IPS-18c (cell line): Measurements from ENCODE around the gene MYO7A.

Experiments
- H3K4me3 ChIP-seq: 2 replicates; pipeline ENCODE4 v1.7.0; 2013; ENCODE audit warnings: low read depth, mild to moderate bottlenecking, low read length, moderate library complexity; ENCODE audit not compliant: insufficient read depth
- H3K9me3 ChIP-seq: one replicate; pipeline ENCODE4 v1.6.1; 2013; ENCODE audit warnings: mild to moderate bottlenecking, low read length, moderate library complexity; ENCODE audit not compliant: control insufficient read depth, insufficient read depth

MYO7A gene

GRCh38 chr11:77104727-77105126 is 23.3 kb upstream of the MYO7A start:
- Histone ChIP-seq H3K9me3 (no peaks in the 10 kb centered on the region), H3K4me3 (no peak overlapping the region)

GRCh38 chr11:77106321-77106720 is 21.7 kb upstream of the MYO7A start:
- Histone ChIP-seq H3K9me3 (no peaks in the 10 kb centered on the region), H3K4me3 (no peak overlapping the region)

- Histone ChIP-seq H3K4me3 (no peak overlapping the region), H3K9me3 (no peaks in the 10 kb centered on the region)
Observed at GRCh38 chr11:77106759-77107158, 21.3 kb upstream of the MYO7A start.

- no peaks in the 10 kb centered on the region for H3K9me3 ChIP-seq
Observed at GRCh38 chr11:77107950-77108349, 20.1 kb upstream of the MYO7A start.

GRCh38 chr11:77108436-77108835 is 19.6 kb upstream of the MYO7A start:
- Histone ChIP-seq H3K4me3 (no peak overlapping the region), H3K9me3 (no peaks in the 10 kb centered on the region)

More at GRCh38 chr11:77107950-77108349, 20.1 kb upstream of the MYO7A start:
- H3K4me3 ChIP-seq = no peak overlapping the region

- Histone ChIP-seq H3K9me3 (no peaks in the 10 kb centered on the region), H3K4me3 (no peak overlapping the region)
Observed at GRCh38 chr11:77109236-77110019, 18.6 kb upstream of the MYO7A start.

- H3K9me3 ChIP-seq = no peaks in the 10 kb centered on the region
- no peak overlapping the region for H3K4me3 ChIP-seq
Observed at GRCh38 chr11:77110836-77111235, 17.2 kb upstream of the MYO7A start.

- Histone ChIP-seq H3K9me3 (no peaks in the 10 kb centered on the region), H3K4me3 (no peak overlapping the region)
Observed at GRCh38 chr11:77111277-77111676, 16.8 kb upstream of the MYO7A start.

GRCh38 chr11:77111946-77112345 is 16.1 kb upstream of the MYO7A start:
- H3K9me3 ChIP-seq = no peaks in the 10 kb centered on the region
- H3K4me3 ChIP-seq = no peak overlapping the region

- no peaks in the 10 kb centered on the region for H3K9me3 ChIP-seq
- no peak overlapping the region; the same call in 1 of the 2 replicates for H3K4me3 ChIP-seq
Observed at GRCh38 chr11:77112641-77113381, 15.2 kb upstream of the MYO7A start.

- no peaks in the 10 kb centered on the region for H3K9me3 ChIP-seq
- H3K4me3 ChIP-seq = no peak overlapping the region
Observed at GRCh38 chr11:77113382-77114088, 14.5 kb upstream of the MYO7A start.

- H3K9me3 ChIP-seq = no peaks in the 10 kb centered on the region
- H3K4me3 ChIP-seq = no peak overlapping the region
Observed at GRCh38 chr11:77114089-77114463, 14.0 kb upstream of the MYO7A start.

- Histone ChIP-seq H3K9me3 (no peaks in the 10 kb centered on the region), H3K4me3 (no peak overlapping the region)
Observed at GRCh38 chr11:77115181-77115611, 12.8 kb upstream of the MYO7A start.

- Histone ChIP-seq H3K4me3 (no peak overlapping the region), H3K9me3 (no peaks in the 10 kb centered on the region)
Observed at GRCh38 chr11:77115956-77116355, 12.1 kb upstream of the MYO7A start.

GRCh38 chr11:77117492-77117891 is 10.6 kb upstream of the MYO7A start:
- no peaks in the 10 kb centered on the region for H3K9me3 ChIP-seq
- no peak overlapping the region for H3K4me3 ChIP-seq

GRCh38 chr11:77118086-77118485 is 10.0 kb upstream of the MYO7A start:
- Histone ChIP-seq H3K9me3 (no peaks in the 10 kb centered on the region), H3K4me3 (no peak overlapping the region)

- H3K4me3 ChIP-seq = no peak overlapping the region
- no peaks in the 10 kb centered on the region for H3K9me3 ChIP-seq
Observed at GRCh38 chr11:77118971-77119370, 9.1 kb upstream of the MYO7A start.

- Histone ChIP-seq H3K4me3 (no peak overlapping the region), H3K9me3 (no peaks in the 10 kb centered on the region)
Observed at GRCh38 chr11:77119531-77119936, 8.5 kb upstream of the MYO7A start.
